HCT116 (cell line): ENCODE results near the gene BIRC6. TPM values are rescaled to one million over a fixed set of nuclear protein-coding genes. Genes with fewer than 3 reads are reported as not detected.
"Not testable (repeated sequence)": the region's sequence is repeated elsewhere in the genome, so short reads cannot be mapped to it uniquely, and the experiment has no call there.

Experiments
- ATAC-seq: fragments of 200-7000 bp; cut with Tn5 transposase; 2 replicates; pipeline ENCODE4 v1.9.1; 2020; ENCODE audit warnings: mild to moderate bottlenecking, moderate library complexity
- BruUV-seq: library from RNA; stranded (reverse); fragments of 400-500 nt; replicated peaks from 2 replicates; lab custom pipeline; 2021; lab: Mats Ljungman, UMichigan
- CTCF ChIA-PET: fragments of 300-600 bp; sonication (Branson Sonifier 250); formaldehyde crosslinking; loops from one replicate; lab custom pipeline; 2021; ENCODE audit warnings: antibody characterized with exemption; lab: Charles Lee
- POLR2A ChIA-PET: fragments of 300-600, 350-600 bp; sonication (Branson Sonifier 250); formaldehyde crosslinking; loops from one replicate; lab custom pipeline; 2021; ENCODE audit warnings: antibody characterized with exemption; lab: Charles Lee
- RAD21 ChIA-PET, 2 experiments: fragments of 300-600 bp; sonication (Branson Sonifier 250); formaldehyde crosslinking; loops; one replicate each; lab custom pipeline; 2023; ENCODE audit warnings: low total read pairs in 2 of 2; ENCODE audit not compliant: uncharacterized antibody in 2 of 2, unreplicated experiment in 2 of 2, low non-redundant PET in 1 of 2; lab: Charles Lee
- DNase-seq: peaks from one replicate; pipeline ENCODE4 v3.0.0-alpha.2; 2010; ENCODE audit warnings: low read depth, low spot score
- H2AFZ ChIP-seq: fragments of 200-600 bp; shearing (Covaris generic), sonication (generic); 2 replicates; pipeline ENCODE4 v1.6.1; 2017; ENCODE audit warnings: low read depth, mixed run types, mixed read lengths, antibody characterized with exemption, low read length; ENCODE audit not compliant: poor library complexity, severe bottlenecking
- H3K27ac ChIP-seq: 2 replicates; pipeline ENCODE4 v1.5.1; 2012; ENCODE audit warnings: low read depth, low read length
- H3K27me3 ChIP-seq: fragments of 200-600 bp; sonication (generic); 2 replicates; pipeline ENCODE4 v1.6.1; 2016; ENCODE audit warnings: mixed run types, low read length, mixed read lengths; ENCODE audit not compliant: insufficient read depth
- H3K36me3 ChIP-seq, 2 experiments: fragments of 200-500 bp in 1 of 2; fragments of 200-600 bp in 1 of 2; sonication (Bioruptor generic) in 1 of 2; sonication (generic) in 1 of 2; 2 replicates each; pipeline versions ENCODE4 v1.5.1 to v1.6.1; 2014 to 2016; ENCODE audit warnings: low read length in 2 of 2, inconsistent platforms in 1 of 2, mixed read lengths in 1 of 2, mixed run types in 1 of 2; ENCODE audit not compliant: insufficient read depth in 2 of 2, control insufficient read depth in 1 of 2
- H3K4me1 ChIP-seq, 2 experiments: fragments of 200-600 bp in 1 of 2; sonication (generic) in 1 of 2; 2 replicates each; pipeline versions ENCODE4 v1.5.1 to v1.6.1; 2012 to 2017; ENCODE audit warnings: low read length in 2 of 2, inconsistent platforms in 1 of 2, mild to moderate bottlenecking in 1 of 2, mixed read lengths in 1 of 2, mixed run types in 1 of 2, moderate library complexity in 1 of 2; ENCODE audit not compliant: insufficient read depth in 2 of 2, control insufficient read depth in 1 of 2
- H3K4me2 ChIP-seq: fragments of 200-600 bp; sonication (generic); 2 replicates; pipeline ENCODE4 v1.6.1; 2017; ENCODE audit warnings: mixed run types, low read length, mixed read lengths
- H3K4me3 ChIP-seq, 2 experiments: fragments of 200-600 bp in 1 of 2; sonication (generic) in 1 of 2; replicated peaks in 1 of 2; 2 replicates each; pipeline ENCODE4 v1.5.1; 2011 to 2016; ENCODE audit warnings: low read length in 2 of 2, control low read depth in 1 of 2, low read depth in 1 of 2, mild to moderate bottlenecking in 1 of 2, mixed read lengths in 1 of 2, mixed run types in 1 of 2
- H3K79me2 ChIP-seq: fragments of 200-600 bp; sonication (generic); 2 replicates; pipeline ENCODE4 v1.6.1; 2017; ENCODE audit warnings: mild to moderate bottlenecking, mixed run types, low read length, moderate library complexity, mixed read lengths; ENCODE audit not compliant: insufficient read depth
- H3K9ac ChIP-seq: fragments of 200-600 bp; sonication (generic); 2 replicates; pipeline ENCODE4 v1.6.1; 2016; ENCODE audit warnings: low read length, mixed read lengths
- H3K9me2 ChIP-seq: fragments of 200-600 bp; sonication (generic), shearing (Covaris generic); 2 replicates; pipeline ENCODE4 v1.6.1; 2017; ENCODE audit warnings: mixed run types, mild to moderate bottlenecking, moderate library complexity; ENCODE audit not compliant: insufficient read depth
- H3K9me3 ChIP-seq, 2 experiments: fragments of 200-500 bp in 1 of 2; fragments of 200-600 bp in 1 of 2; sonication (Bioruptor generic) in 1 of 2; sonication (generic) in 1 of 2; 2 replicates each; pipeline ENCODE4 v1.6.1; 2014 to 2017; ENCODE audit warnings: low read length in 2 of 2, mixed read lengths in 2 of 2, inconsistent platforms in 1 of 2, low read depth in 1 of 2, mild to moderate bottlenecking in 1 of 2, mixed run types in 1 of 2, moderate library complexity in 1 of 2; ENCODE audit not compliant: control insufficient read depth in 1 of 2, insufficient read depth in 1 of 2
- H4K20me1 ChIP-seq: fragments of 200-600 bp; sonication (generic), shearing (Covaris generic); 2 replicates; pipeline ENCODE4 v1.6.1; 2017; ENCODE audit warnings: mixed run types, mild to moderate bottlenecking, moderate library complexity; ENCODE audit not compliant: insufficient read depth
- JUND ChIP-seq: IDR thresholded peaks from 2 replicates; pipeline ENCODE4 v1.6.1; 2012
- RAD21 ChIP-seq: IDR thresholded peaks from 2 replicates; pipeline ENCODE4 v1.6.1; 2012; ENCODE audit warnings: low read depth, mild to moderate bottlenecking
- SIN3A ChIP-seq: IDR thresholded peaks from 2 replicates; pipeline ENCODE4 v1.6.1; 2012; ENCODE audit warnings: low read depth
- SRF ChIP-seq: IDR thresholded peaks from 2 replicates; pipeline ENCODE4 v1.6.1; 2012; ENCODE audit warnings: low read depth
- TCF7L2 ChIP-seq: IDR thresholded peaks from 2 replicates; pipeline ENCODE4 v1.7.0; 2011; ENCODE audit warnings: borderline replicate concordance, inconsistent platforms; ENCODE audit not compliant: insufficient read depth, insufficient read length; ENCODE audit errors: extremely low read depth
- ZBTB33 ChIP-seq: IDR thresholded peaks from 2 replicates; pipeline ENCODE4 v1.6.1; 2011; ENCODE audit warnings: mild to moderate bottlenecking, low read length, moderate library complexity; ENCODE audit not compliant: insufficient replicate concordance; ENCODE audit errors: extremely low read depth
- ZFX ChIP-seq: fragments of 450-650 bp; IDR thresholded peaks from 2 replicates; pipeline ENCODE4 v1.6.1; 2017
- intact Hi-C: fragments of 100-400 bp; cut with micrococcal nuclease; formaldehyde crosslinking; loops from 2 replicates; pipeline ENCODE4 v1.10.0; 2022
- total RNA-seq: library from RNA; stranded (reverse); gene quantifications from one replicate; pipeline ENCODE4 v1.2.1, GENCODE V29; 2021; ENCODE audit not compliant: unreplicated experiment
- TF ChIP-seq, protein P1 (sequence below): IDR thresholded peaks from 2 replicates; pipeline ENCODE4 v1.6.1; 2012

The BIRC6 gene
- total RNA-seq, 1 experiment from 2014 or later, result 60.7 TPM

GRCh38 chr2:32457814-32458213, 101.0 kb downstream of the BIRC6 start:
- POLR2A ChIA-PET, result no interaction called here
- no peaks in the 10 kb centered on the region for H3K9me2 ChIP-seq
- no peaks in the 10 kb centered on the region for H3K4me1 ChIP-seq
- no peaks in the 10 kb centered on the region for H4K20me1 ChIP-seq
- CTCF ChIA-PET, result no interaction called here
- TF ChIP-seq ZFX, result no peak
- TF ChIP-seq ZBTB33, result no peak
- no peak for TF ChIP-seq SIN3A
- TF ChIP-seq JUND, result no peak
- TF ChIP-seq TCF7L2, result no peak
- TF ChIP-seq RAD21, result no peak
- no peak for TF ChIP-seq SRF
- TF ChIP-seq, protein P1, sequence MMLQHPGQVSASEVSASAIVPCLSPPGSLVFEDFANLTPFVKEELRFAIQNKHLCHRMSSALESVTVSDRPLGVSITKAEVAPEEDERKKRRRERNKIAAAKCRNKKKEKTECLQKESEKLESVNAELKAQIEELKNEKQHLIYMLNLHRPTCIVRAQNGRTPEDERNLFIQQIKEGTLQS, result no peak
- H3K79me2 ChIP-seq, result peaks cover 39% of the 10 kb centered on the region
- H3K4me3 ChIP-seq, result no peak overlapping the region
- intact Hi-C loops, result no loop called here
- H3K4me2 ChIP-seq, result no peak overlapping the region
- no TSS peak for BruUV-seq
- ATAC-seq (no peak), DNase-seq (no peak)
- no peak overlapping the region for H3K9ac ChIP-seq
- H3K9me3 ChIP-seq, result no peaks in the 10 kb centered on the region
- no peaks in the 10 kb centered on the region for H3K27me3 ChIP-seq
- no peak overlapping the region for H3K27ac ChIP-seq
- H2AFZ ChIP-seq, result no peak overlapping the region
- peaks cover 2 to 4% of the 10 kb centered on the region in 2 experiments; a peak in 2 of 4 replicates for H3K36me3 ChIP-seq
- RAD21 ChIA-PET, result no interaction called here

DNA sequence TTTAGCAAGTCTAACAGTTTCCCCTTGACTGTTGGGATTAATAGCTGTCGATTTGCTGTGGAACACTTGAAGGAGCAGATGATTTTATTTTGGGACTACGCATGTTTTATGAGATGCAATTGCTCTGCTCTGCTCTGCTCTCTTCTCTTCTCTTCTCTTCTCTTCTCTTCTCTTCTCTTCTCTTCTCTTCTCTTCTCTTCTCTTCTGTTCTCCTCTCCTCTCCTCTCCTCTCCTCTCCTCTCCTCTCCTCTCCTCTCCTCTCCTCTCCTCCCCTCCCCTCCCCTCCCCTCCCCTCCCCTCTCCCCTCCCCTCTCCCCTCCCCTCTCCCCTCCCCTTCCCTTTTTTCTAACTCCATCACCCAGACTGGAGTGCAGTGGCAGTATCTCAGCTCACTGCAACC, 104.0 kb downstream of the BIRC6 start:
- H3K27me3 ChIP-seq, H3K4me2 ChIP-seq, DNase-seq, POLR2A ChIA-PET, H2AFZ ChIP-seq, H3K36me3 ChIP-seq, H3K9me2 ChIP-seq, H3K4me3 ChIP-seq, RAD21 ChIA-PET, CTCF ChIA-PET, H3K4me1 ChIP-seq, BruUV-seq, H3K9ac ChIP-seq, H4K20me1 ChIP-seq, H3K27ac ChIP-seq, ATAC-seq, H3K9me3 ChIP-seq, intact Hi-C loops: not testable (repeated sequence)
- H3K79me2 ChIP-seq, result peaks cover 38% of the 10 kb centered on the region
